ENCODE data around the gene MEX3C. TPM values are rescaled to one million over a fixed set of nuclear protein-coding genes. Genes with fewer than 3 reads are reported as not detected.

MEX3C gene
- total RNA-seq, 1 experiment from 2014 or later = 45.0 TPM

DNA sequence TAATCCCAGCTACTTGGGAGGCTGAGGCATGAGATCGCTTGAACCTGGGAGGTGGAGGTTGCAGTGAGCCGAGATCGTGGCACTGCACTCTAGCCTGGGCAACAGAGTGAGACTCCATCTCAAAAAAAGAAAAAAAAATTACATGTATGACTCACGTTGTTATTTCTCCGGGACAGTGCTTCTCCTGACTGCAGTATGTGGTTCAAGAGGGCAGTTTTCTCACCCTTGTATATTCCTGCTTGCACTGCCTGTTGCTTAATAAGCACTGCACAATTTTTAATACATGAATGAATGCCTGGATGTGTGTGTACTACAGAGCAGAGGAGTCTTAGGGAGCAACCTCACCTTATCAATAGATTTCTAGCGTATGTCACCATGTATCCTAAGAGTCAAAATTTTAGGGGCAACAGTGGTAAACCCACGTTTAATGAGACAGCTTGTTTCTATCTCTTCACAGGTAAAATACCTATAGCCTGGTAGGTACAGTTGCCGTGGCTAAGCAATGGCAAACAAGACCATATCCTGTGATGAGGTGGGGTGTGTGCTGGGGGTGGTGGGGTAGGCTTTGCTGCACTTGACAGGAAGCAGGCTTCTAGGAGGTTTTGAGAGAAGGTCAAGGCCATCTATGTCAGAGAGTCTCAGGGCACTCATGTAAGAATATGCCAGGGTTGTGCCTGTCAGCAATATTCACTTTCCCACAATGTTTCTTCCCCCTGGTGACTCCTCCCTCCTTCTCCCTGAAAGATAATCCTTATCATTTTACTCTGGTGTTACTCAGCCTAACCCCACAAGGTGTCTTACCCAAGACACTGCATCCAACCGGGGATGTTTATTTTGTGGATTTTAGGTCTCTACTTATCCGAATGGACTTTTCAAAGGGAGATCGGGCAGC, 36.9 kb upstream of the MEX3C start:
- TF ChIP-seq RAD21 (IDR thresholded peaks at IDR 0.05; ENCODE audit: low read depth) (no peak), CEBPB (IDR thresholded peaks at IDR 0.05; ENCODE audit: low read depth) (no peak), POLR2AphosphoS5 (IDR thresholded peaks at IDR 0.05; ENCODE audit: low read depth, low read length) (no peak), YY1 (IDR thresholded peaks at IDR 0.05; ENCODE audit: extremely low read depth, insufficient replicate concordance, low read depth, low read length) (no peak), ELF1 (IDR thresholded peaks at IDR 0.05; ENCODE audit: borderline replicate concordance, low read depth) (no peak), EZH2 (IDR thresholded peaks at IDR 0.05) (no peak), EZH2phosphoT487 (IDR thresholded peaks at IDR 0.05; ENCODE audit: borderline replicate concordance) (no peak), TCF7L2 (IDR thresholded peaks at IDR 0.05; ENCODE audit: borderline replicate concordance, extremely low read depth, insufficient read depth, insufficient read length) (no peak), FOSL1 (IDR thresholded peaks at IDR 0.05; ENCODE audit: low read depth) (no peak), CBX3 (IDR thresholded peaks at IDR 0.05; ENCODE audit: low read depth) (no peak)
- TF ChIP-seq, protein P1, sequence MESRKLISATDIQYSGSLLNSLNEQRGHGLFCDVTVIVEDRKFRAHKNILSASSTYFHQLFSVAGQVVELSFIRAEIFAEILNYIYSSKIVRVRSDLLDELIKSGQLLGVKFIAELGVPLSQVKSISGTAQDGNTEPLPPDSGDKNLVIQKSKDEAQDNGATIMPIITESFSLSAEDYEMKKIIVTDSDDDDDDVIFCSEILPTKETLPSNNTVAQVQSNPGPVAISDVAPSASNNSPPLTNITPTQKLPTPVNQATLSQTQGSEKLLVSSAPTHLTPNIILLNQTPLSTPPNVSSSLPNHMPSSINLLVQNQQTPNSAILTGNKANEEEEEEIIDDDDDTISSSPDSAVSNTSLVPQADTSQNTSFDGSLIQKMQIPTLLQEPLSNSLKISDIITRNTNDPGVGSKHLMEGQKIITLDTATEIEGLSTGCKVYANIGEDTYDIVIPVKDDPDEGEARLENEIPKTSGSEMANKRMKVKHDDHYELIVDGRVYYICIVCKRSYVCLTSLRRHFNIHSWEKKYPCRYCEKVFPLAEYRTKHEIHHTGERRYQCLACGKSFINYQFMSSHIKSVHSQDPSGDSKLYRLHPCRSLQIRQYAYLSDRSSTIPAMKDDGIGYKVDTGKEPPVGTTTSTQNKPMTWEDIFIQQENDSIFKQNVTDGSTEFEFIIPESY (IDR thresholded peaks at IDR 0.05; ENCODE audit: extremely low read depth, insufficient replicate concordance, low read length) = no peak
- TF ChIP-seq, protein P2, sequence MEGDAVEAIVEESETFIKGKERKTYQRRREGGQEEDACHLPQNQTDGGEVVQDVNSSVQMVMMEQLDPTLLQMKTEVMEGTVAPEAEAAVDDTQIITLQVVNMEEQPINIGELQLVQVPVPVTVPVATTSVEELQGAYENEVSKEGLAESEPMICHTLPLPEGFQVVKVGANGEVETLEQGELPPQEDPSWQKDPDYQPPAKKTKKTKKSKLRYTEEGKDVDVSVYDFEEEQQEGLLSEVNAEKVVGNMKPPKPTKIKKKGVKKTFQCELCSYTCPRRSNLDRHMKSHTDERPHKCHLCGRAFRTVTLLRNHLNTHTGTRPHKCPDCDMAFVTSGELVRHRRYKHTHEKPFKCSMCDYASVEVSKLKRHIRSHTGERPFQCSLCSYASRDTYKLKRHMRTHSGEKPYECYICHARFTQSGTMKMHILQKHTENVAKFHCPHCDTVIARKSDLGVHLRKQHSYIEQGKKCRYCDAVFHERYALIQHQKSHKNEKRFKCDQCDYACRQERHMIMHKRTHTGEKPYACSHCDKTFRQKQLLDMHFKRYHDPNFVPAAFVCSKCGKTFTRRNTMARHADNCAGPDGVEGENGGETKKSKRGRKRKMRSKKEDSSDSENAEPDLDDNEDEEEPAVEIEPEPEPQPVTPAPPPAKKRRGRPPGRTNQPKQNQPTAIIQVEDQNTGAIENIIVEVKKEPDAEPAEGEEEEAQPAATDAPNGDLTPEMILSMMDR (IDR thresholded peaks at IDR 0.05 in 2 of 3, conservative IDR thresholded peaks at IDR 0.05 in 1 of 3; ENCODE audit: borderline replicate concordance in 1 of 3, insufficient read depth in 1 of 3, low read depth in 2 of 3, low read length in 2 of 3) = no peak
- TF ChIP-seq, protein P3, sequence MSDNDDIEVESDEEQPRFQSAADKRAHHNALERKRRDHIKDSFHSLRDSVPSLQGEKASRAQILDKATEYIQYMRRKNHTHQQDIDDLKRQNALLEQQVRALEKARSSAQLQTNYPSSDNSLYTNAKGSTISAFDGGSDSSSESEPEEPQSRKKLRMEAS (IDR thresholded peaks at IDR 0.05) = no peak
- ChIA-PET POLR2A (interaction anchor here (1.8 kb wide), 1 partner anchor 36 kb away, joined by 6 read pairs; the partner anchor contains the start of gene MEX3C), CTCF (no interaction called here), RAD21 (ENCODE audit: low non-redundant PET in 1 of 2, low total read pairs in 2 of 2, uncharacterized antibody in 2 of 2, unreplicated experiment in 2 of 2) (no interaction called here)
- Histone ChIP-seq H3K9ac (ENCODE audit: low read length) (no peak overlapping the region), H3K27ac (ENCODE audit: low read depth, low read length) (no peak overlapping the region), H3K27me3 (ENCODE audit: insufficient read depth, low read length) (no peaks in the 10 kb centered on the region; the same call in 1 of the 2 replicates), H3K79me2 (ENCODE audit: insufficient read depth, low read length) (no peaks in the 10 kb centered on the region), H3K9me3 (ENCODE audit: control insufficient read depth in 1 of 2, insufficient read depth in 1 of 2, low read depth in 1 of 2, low read length in 2 of 2) (no peaks in the 10 kb centered on the region), H4K20me1 (ENCODE audit: insufficient read depth) (no peaks in the 10 kb centered on the region), H3K4me2 (ENCODE audit: low read length) (no peak overlapping the region), H2AFZ (ENCODE audit: low read depth, low read length, poor library complexity, severe bottlenecking) (no peak overlapping the region), H3K36me3 (ENCODE audit: control insufficient read depth in 1 of 2, insufficient read depth in 2 of 2, low read length in 2 of 2) (no peaks in the 10 kb centered on the region), H3K4me3 (replicated peaks in 1 of 2; ENCODE audit: low read depth in 1 of 2, low read length in 2 of 2) (no peak overlapping the region), H3K4me1 (ENCODE audit: control insufficient read depth in 1 of 2, insufficient read depth in 2 of 2, low read length in 2 of 2) (peaks cover 4 to 22% of the 10 kb centered on the region in 2 experiments; a peak in 3 of 4 replicates), H3K9me2 (ENCODE audit: insufficient read depth) (no peaks in the 10 kb centered on the region)
- no TSS peak for BruUV-seq (replicated peaks)
- intact Hi-C loops (cut with micrococcal nuclease) = no loop called here
- DNase-seq (ENCODE audit: low read depth, low spot score) = no peak
- ATAC-seq = 0 out of 2 replicates have a peak, but pooled peaks have one; percentile 30
